GM18861 (cell line): ENCODE measurements around the gene DDX54.
A peak's percentile ranks its signal among the peaks of the same experiment; 100 is the strongest.

ENCODE experiments used
- ATAC-seq: cut with Tn5 transposase; IDR thresholded peaks from one replicate; pipeline ENCODE4 v1.9.1; 2021; ENCODE audit not compliant: unreplicated experiment

DDX54 gene

DNA sequence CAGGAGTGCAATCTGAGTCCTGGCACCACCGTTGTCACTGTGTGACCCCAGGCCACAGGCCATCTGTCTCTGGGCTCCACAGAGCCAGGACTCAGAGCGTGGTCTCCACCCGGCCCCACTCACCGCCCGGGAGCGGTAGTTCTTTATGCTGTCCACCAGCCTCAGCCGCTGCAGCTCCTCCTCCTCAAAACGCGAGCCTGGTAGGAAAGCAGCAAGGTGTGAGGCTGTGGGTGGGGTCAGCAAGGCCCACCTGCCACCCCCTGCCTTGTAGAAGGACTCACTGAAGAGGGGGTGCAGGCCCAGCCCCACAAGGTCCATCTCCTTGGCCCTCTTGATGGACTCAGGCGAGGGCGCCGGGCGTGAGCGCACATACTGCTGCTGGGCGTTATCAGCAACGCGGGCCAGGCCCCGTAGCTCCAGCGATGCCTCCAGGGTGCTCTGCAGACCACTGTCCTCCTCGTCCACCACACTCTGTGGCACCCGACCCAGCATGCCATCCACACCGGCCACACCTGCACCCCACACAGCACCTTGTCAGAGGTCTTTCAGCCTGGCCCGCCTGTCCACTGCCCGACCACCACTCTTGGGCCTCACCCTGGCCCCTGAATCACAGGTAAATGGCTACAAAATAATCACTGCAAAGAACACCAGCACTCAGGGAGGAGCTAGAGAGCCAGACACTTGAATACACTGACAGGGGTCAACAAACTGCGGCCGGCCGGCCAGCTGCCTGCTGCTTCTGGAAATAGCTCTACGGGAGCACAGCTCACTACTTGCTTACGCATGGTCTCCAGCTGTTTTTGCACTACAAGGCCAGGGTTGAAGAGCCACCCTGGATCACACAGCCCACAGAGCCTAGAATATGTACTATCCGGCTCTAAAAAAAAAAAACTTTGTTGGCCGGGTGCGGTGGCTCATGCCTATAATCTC, 19.5 kb downstream of the DDX54 start:
- no peak for ATAC-seq

DNA sequence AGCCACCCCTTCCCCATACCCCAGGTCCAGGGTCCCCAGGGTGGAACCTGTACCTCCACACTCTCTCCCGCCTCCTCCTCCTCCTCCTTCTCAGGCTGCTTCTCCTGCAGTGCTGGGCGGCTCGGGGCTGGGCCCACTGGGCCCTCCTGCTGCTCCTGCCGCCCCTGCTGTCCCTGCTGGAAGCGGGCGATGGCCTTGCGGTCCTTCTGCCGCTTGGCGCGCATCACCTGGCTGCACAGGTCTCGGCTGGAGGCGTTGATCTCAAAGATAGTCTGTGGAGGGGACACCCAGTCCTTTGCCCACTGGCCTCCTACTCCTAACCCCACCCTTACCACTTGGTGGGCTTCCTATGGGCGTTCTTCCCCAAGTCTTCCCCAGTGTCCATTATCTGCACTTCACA, 21.3 kb downstream of the DDX54 start:
- no peak for ATAC-seq

DNA sequence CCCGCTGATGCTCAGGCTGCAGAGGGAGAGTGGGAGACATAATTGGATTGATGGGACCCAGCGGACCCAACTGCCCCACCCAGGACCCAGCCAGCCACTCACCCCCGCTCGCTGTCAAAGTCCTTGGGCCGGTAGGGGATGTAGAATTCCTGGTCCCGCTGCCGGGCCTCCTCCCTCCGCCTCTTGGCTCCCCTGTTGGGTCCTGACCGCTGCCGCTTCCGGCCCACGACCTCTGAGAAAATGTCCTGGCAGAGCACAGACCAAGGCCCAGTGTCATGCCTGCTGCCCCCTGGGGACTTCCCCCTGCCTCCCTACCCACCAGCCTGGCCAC, 22.3 kb downstream of the DDX54 start:
- no peak for ATAC-seq

DNA sequence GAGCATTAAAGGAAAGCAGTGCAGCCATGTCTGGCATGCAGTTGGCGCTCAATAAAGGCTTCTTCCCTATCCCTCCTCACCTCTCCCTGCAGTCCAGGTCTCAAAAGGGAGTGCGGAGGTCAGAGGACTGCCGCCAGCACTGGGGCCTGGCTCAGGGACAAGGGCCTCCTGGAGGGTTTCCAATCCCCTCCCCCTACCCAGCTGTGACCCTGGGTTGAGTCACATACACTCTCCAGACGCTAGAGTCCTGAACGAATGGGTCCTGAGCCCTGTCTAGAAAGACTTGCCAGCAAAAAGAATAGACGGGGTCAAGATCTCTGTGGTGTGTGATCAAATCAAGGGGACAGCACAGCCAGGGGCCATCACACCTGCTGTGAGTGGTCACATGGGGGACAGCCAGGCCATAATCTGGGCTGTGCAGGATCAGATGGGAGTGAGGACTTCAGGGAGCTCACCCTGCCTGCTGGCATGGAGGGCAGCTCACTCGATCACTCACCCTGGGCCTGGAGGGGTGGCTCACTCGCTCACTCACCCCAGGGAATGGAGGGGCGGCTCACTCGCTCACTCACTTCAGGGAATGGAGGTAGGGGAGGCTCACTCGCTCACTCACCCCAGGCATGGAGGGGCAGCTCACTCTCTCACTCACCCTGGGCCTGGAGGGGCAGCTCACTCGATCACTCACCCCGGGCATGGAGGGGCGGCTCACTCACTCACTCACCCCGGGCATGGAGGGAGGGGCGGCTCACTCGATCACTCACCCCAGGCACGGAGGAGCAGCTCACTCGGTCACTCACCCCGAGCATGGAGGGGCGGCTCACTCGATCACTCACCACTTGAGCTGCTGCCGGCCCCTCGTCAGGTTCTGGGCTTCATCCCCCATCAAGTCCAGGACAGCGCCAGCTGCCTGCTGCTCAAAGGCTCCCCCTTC, 22.9 kb downstream of the DDX54 start:
- no peak for ATAC-seq

GRCh38 chr12:113161415-113162016, 23.8 kb downstream of the DDX54 start:
- ATAC-seq: peak; percentile 47

- no peak for ATAC-seq
These were observed 25.3 kb downstream of the DDX54 start for GRCh38 chr12:113159937-113160336.

- ATAC-seq: no peak
These were observed 26.7 kb downstream of the DDX54 start for GRCh38 chr12:113158439-113159203.

DNA sequence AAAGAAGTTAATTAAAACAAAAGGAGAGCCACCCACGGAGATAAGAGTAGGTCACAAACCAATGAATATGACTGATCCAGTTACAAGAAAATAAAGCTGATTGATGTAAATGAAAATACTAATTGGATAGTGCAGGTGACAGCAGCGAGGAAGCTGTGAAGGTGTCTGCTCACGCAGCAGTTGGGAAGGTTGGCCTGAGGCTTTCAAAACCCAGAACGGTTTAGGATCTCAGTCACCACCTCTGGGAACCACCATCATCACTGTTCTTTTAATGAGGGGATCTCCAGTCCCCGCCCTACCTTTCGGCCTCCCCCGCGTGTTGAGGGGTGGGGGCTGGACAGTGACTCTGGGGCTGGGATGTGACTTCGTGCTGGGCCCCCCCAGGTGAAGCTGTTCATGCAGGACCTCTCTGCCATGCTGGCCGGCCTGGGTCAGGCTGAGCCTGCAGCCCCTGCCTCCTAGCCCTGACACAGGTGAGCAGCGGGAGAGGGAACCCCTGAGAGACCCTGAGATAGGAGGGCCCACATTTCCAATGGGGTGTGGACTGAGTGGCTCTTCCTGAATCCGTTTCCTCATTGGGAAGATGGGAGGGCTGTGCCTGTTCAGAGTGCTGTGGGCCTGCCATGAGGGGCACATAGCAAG, 27.9 kb downstream of the DDX54 start:
- no peak for ATAC-seq

DNA sequence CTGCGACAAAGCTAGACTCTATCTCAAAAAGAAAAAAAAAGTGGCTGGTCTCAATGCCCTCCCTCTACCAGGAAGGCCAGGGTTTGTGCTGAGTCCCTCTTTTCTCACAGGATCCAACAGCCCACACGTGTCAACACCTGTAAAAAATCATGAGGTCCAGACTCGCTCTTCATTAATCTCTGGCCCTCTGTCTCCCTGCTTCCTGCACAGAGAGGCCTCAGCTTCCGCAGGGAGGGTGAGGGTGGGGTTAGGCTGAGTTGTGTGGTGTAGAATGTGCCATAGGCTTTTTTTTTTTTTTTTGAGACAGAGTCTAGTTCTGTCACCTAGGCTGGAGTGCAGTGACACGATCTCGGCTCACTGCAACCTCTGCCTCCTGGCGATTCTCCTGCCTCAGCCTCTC, 29.6 kb downstream of the DDX54 start:
- ATAC-seq: no peak

GRCh38 chr12:113155060-113155459, 30.2 kb downstream of the DDX54 start:
- ATAC-seq: no peak

DNA sequence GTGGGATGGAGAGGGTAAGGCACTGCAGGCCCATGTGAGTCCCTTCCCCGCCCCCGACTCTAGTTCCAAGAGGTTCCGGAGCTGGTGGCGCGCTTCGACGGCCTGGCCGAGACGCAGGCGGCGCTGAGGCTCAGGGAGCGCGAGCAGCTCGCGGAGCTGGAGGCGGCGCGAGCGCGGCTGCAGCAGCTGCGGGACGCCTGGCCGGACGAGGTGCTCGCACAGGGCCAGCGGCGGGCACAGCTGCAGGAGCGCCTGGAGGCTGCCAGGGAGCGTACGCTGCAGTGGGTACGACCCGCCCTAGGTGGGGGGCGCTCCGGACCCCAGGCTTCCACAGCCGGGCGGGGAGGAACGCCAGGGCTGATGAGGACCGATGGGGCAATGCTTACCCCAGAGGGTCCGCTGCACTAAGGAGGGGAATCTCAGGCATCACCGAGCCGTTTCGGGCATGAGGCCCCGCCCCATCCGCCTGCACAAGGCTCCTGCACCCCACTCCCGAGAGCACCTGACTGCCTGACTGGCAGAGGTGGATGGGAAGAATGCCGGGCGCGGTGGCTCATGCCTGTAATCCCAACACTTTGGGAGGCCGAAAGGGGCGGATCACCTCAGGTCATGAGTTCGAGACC, 30.8 kb downstream of the DDX54 start:
- no peak for ATAC-seq

DNA sequence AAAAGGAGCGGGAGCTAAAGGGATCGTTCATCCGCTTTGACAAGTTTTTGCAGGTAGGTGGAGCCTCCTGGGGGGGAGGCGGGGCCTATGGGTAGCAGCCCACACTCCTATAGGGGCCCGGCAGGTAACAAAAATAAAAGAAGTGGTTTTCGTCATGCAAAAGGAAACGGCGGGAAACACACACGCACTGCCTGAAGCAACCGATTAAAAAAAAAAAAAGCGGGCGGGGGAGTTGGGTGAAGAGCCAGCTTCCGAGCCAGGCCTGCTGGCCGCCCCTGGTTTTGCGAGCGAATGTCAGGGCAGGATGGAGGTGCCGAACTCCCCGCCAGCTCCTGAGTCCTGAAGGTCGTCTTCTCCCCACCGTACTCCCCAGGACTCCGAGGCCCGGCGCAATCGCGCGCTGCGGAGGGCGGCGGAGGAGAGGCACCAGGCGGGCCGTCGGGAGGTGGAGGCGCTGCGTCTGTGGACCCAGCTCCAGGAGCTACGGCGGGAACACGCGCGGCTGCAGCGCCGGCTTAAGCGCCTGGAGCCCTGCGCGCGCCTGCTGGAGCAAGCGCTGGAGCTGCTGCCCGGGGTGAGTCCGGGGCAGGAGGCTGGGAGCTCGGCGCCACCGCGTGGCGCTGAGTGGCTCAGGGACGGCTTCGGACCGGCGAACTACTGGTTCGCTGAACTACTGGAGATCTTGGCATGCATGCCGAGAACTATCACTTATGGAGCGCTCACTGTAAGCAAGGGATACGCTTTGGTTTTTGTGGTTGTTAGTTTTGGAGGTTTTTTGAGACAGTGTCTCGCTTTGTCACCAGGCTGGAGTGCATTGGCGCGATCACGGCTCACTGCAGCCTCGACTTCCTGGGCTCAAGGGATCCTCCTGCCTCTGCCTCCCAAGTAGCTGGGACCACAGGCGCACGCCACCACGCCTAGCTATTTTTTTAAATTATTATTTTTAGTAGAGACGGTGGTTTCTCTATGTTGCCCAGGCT, 32.2 kb downstream of the DDX54 start:
- peak; percentile 49 for ATAC-seq

DNA sequence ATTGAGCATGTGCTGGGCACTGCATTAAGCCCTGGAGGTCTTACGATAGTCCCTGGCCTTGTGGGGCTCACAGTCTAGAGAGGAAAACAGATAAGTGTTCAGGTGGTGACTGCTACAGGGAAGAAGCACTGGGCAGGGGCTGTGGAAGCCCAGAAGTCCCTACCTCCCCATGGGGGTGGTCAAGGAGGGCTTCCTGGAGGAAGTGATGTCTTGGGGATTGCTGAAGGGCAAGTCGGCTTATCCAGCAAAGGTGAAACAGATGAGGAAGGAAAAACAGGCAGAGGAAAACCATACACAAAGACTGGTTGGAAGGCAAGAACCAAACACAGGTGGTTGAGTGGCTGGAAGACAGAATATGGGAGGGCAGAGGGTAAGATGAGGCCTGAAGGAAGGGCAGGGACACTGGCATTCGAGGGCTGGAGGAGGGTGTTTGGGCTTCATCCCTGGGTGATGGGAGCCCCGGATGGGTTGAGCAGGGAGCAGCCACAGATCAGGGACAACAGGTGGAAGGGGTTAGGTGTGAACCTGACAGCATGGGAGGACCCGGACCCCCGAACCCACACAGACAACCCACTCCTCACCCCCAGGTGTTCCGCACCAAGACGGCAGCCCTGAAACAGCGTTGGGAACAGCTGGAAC, 33.0 kb downstream of the DDX54 start:
- ATAC-seq: no peak

- ATAC-seq: no peak
These were observed 33.6 kb downstream of the DDX54 start for GRCh38 chr12:113151655-113152054.

DNA sequence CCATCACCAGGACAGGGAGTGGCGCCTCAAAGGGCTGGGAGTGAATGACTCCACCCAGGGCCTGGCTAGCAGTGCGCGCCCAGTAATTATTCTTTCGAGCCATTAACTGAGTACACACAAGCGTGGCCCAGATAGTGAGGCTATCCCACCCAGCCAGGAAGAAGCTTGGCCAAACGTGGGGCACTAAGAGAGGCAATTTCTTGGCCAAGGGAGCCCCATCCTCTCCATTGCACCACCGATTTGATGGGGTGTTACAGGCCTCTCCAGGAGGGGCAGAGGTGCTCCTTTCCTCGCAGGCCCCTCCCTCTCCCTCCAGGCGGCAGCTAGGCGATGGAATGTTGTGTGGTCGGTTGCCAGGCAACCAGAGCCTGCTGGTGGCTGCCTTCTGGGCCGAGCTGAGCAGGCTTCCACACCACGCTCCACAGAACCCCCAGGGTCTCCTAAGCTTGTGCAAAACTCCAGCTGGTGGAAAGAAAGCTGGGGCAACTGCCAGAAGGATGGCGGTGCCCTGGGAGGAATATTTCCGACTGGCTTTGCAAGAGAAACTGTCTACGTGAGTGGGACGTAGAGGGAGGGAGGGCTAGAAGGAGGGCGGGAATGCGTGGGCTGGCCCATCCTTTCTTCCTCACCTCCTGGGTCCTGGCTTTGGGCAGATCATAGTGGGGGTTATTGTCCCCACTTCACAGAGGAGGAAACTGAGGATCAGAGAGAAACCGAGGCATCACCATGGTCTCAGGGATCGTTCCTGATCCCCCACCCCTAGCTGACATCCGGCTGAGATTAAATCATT, 35.7 kb downstream of the DDX54 start, which contains the start of gene CFAP73:
TSS of gene CFAP73 (plus strand) at position 364 of the 790 bp plus-strand sequence. CDS start at position 498, 134 bp downstream.
- ATAC-seq: no peak

DNA sequence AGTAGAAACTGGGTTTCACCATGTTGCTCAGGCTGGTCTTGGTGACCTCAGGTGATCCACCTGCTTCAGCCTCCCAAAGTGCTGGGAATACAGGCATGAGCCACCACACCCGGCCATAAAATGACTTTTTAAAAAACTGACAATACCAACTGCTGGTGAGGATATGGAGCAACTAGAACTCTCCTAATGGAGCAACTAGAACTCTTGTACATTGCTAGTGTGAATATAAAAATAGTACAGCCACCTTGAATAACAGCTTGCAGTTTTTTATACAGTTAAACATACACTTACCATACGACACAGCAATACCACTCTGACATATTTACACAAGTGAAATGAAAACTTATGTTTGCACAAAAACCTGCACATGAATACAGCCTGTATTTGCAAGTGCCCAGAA, 38.3 kb downstream of the DDX54 start:
- no peak for ATAC-seq
